ENCODE results near the gene TOGARAM2.
"Not testable (repeated sequence)": the region's sequence is repeated elsewhere in the genome, so short reads cannot be mapped to it uniquely, and the experiment has no call there.

TOGARAM2 gene

DNA sequence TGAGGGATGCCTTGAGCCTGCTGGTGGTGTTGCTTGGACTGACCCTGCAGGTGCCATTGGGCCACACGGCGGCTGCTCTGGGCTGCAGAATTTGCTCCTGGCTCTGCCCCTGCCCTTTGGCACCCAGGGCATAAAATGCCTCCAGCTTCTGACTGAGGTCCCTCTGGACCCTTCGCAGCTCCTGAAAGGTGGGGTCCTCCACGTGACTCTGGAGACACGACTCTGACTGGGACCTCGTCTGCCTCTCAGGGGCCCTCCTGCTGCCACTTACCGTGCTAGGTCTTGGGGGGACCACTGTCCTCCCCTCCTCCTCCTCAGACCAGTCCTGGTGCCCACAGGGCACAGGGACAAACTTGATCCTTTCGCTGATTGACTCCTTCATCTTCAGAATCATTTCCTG is 91.2 kb downstream of the TOGARAM2 start:
- DNase-seq (ENCODE audit: low spot score), result no peak

DNA sequence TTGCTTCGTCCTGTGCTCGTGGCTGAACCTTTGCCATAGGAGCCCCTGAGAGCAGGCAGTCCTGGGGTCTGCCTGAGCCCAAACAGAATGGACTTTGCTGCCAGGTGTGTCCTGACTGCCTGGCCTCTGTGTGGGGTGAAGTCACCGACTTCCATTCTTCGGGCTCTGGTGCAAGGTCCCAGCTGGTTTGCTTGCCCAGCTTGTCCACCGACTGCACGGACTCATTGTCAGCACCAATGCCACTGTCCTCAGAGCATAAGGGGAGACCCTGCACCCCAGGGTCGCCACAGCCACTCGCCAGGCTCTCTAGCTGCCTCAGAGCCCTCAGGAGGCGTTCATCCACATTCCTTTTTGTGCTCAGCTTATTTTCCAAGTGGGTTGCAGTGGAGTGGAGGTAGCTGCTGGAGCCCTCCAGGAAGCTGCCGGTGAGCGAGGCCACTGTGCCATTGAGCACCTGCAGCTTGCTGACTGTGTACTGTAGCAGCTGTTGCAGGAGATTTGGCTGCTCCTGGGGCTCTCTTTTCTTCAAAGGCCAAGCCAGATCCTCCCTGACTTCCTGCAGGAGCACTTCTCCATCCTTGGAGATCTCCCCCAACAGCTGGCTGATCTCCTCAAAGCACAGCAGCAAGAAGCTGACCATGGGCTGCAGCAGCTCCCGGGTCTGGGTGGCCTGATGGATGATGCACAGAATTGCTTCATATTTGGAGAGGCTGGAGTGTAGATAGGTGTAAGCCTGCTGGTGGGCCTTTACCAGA is 92.0 kb downstream of the TOGARAM2 start:
- no peak for DNase-seq (ENCODE audit: low spot score)

DNA sequence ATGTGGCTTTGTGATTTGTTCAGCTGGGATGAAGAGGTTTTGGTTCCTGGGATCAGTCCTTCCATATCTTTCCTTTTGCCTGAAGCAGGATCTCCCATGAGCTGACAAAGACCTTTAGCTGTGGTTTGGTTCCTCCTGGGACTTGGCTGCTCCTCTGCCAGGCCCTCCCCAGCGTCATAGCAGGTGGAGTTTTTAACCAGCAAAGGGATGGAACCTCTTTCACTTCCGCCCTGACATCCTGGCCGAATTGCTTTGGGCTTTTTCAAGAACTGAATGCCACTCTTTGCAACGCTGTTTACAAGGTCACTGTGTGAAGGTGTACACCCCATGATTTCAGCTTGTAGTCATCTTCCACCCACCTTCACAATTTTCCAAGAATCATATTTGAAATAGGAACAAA is 92.8 kb downstream of the TOGARAM2 start:
- no peak for DNase-seq (ENCODE audit: low spot score)

DNA sequence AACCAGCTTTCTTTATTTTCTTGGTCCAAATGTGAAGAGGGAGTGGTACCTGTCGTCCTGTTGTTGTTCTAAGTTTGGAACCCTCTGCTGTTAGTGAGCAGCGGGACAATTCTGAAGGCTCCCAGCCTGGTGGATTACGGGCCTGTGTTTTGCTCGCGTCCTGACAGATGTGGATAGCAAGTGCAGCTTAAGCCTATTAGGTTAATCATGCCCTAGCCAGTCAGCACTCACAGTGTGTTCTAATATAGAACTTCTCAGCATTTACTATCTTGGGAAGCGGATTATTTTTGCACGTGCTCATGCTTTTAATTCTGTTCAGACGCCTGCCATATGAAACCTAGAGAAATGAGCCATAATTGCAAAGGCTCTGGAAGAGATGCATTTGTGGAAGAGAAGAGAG is 93.3 kb downstream of the TOGARAM2 start, which contains the start of gene PCARE:
PCARE (minus strand) TSS at position 113 of the 400 bp plus-strand sequence. CDS start 262 bp downstream, outside the sequence.
- DNase-seq (ENCODE audit: low spot score), result no peak

DNA sequence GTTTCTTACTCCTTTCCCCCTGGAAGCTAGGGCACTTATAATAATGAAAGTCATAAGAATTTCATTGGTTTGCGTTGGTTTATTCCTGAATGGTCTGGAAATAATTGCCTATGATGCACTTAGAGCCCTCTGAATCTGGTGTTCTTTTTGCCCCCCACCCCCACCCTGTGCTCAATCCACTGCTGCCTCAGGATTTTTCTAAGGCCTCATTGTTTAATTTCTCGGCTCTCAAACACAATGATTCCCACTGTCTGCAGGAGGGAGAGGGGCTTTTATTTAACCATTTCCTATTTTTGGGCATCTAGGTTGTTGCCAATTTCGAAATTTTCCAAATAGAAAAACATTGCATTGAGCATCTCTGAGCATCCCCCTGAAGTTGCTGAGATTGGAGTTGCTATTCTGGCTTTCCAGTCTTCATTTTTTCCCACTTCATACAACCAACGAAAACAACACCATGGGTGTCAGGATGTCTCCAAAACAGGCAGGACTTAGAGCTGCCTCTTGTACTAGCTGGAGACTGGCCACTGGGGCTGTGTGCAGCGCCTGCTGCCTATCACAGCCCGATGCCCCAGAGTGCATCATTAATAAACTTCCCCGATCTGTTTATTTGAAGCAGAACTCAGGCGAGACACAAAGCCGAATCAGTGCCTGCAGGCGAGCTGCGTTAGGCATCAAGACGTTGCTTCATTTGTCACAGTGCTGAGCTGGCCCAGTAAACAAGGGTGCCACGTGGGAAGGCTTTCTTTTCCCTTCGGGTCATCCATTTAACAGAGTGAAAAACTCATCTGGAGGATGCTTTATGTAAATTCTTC is 95.0 kb downstream of the TOGARAM2 start:
- DNase-seq (ENCODE audit: low spot score), result no peak

- no peak for DNase-seq (ENCODE audit: low spot score)
These were observed 98.8 kb downstream of the TOGARAM2 start for GRCh38 chr2:29079887-29080286.

DNA sequence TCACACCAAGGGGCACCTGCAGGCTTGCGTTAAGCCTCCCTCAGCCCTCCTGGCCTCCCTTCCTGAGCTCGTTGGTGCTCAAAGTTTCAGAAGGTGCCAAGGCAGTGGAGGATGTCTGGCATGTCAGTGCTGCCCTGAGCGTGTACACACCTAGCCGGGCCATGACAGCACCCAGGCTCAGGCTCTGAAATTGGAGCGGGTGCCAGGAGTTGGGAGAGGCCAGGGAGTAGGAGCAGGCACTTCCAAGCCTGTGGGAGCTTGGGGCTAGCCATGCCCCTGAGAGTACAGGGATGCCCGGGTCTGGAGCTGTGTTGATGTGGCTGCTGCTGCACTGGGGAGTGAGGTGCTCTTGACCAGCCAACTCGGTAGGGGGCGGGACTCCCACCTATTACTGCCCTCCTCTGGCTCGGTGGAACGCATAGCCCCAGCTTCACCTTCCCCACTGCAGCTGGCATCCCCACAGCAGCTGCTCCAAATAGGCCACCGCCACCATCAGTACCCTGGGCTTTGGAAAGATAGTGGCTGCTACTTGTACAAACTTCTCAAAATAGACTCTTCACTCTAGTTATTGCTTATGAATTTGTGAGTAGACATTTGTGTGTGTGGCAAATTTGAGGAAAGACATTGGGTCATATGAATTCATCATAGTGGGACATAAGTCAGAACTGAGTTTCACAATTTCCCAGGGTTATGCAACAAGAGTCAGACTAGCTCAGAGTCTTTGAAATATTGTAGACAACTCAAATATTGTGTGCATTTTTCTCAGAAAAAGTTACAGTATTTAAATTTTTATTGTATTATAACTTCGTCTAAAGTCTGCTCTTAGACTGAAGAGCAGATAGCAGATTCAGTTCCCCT is 100.0 kb downstream of the TOGARAM2 start:
- no peak for DNase-seq (ENCODE audit: low spot score)

DNA sequence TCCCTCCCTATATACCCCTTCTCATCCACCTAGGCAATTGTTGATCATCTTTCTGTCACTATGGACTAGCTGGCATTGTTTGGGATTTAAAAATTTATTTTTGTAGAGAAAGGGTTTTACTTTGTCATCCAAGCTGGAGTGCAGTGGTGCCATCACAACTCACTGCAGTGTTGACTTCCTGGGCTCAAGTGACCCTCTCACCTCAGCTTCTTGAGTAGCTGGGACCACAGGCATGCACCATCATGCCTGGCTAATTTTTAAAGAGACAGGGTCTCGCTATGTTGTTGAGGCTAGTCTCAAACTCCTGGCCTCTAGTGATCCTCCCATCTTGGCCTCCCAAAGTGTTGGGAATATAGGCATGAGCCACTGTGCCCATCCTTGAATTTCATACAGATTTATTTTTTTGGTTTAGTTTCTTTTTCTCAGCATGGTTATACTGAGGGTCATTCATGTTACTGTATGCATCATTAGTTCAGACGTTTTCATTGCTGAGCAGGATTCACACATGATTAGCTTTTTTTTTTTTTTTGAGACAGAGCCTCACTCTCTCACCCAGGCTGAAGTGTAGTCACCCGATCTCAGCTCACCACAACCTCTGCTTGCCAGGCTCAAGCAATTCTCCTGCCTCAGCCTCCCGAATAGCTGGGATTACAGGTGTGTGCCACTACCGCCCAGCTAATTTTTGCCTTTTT is 101.9 kb downstream of the TOGARAM2 start:
- no peak for DNase-seq (ENCODE audit: low spot score)

GRCh38 chr2:29084554-29084953 is 103.5 kb downstream of the TOGARAM2 start:
- DNase-seq (ENCODE audit: low spot score), result no peak

GRCh38 chr2:29090311-29090710 is 109.2 kb downstream of the TOGARAM2 start:
- not testable (repeated sequence) for DNase-seq (ENCODE audit: low spot score)

DNA sequence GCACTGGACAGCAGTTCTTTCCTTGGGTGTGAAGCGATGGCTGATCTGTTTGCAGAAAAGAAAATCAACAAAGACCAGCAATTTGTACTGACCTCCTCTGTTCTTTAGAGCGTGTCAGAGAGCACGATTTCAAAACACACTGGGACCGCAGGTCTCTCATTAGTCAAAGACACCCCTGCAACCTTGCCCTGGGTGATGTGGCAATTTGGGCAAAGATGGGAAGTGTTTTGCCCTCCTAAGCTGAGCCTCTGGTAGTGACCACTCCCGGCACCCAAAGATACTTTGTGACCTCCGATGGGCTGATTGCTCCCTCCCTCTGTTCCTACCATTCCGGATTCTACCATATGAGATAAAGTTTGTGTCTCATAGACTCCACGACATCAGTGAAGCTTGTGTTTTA is 115.9 kb downstream of the TOGARAM2 start:
- DNase-seq (ENCODE audit: low spot score), result no peak

DNA sequence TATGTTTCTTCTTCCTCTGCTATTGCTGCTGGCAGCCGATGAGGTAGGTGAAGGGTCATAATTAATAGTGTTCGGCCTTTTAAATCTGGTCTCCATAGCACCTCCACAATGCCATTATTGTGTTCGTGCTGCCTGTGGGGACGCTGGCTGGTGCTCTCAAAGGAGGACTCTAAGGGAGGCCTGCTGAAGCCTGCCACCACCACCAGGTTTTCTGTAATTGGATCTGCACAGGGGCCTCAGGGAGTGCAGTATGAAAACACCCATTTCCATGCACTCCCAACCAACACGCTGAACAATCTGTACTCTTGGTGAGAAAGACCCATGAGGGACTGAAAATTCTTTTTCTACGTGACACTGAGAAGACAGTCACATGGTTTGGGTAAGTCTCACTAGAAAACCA is 116.5 kb downstream of the TOGARAM2 start:
- no peak for DNase-seq (ENCODE audit: low spot score)

DNA sequence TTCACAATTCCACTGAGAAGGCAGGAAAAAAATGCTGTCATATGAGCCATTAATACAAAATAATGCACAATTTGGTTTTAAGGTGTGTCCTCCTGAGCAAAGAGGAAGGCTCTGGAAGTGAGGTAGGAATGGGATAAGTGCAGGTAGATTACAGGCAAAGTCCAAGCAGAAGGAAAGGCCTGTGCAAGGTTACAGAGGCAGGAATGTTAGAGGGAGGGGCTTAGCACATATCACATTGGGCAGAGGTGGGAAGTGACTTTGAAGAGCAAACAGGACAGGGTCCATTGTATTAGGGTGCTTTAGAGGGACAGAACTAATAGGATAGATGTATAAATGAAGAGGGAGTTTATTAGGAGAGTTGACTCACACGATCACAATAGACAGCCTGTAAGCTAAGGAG is 119.5 kb downstream of the TOGARAM2 start:
- DNase-seq (ENCODE audit: low spot score), result no peak

Small RNA genes lying within 50 kb of the gene (small RNA-seq; reads per million reads assigned to genes)
- 0 reads per million in 2 experiments for gene RF00019

All from SK-N-DZ (cell line).